Measurements from ENCODE around the gene PAF1.

- TF ChIP-seq POLR2A (IDR thresholded peaks at IDR 0.05; ENCODE audit: borderline replicate concordance, extremely low read depth, insufficient read depth, insufficient read length) (no peak), CTCF (IDR thresholded peaks at IDR 0.05 in 2 of 3, conservative IDR thresholded peaks at IDR 0.05 in 1 of 3; ENCODE audit: borderline replicate concordance in 1 of 3, insufficient read depth in 1 of 3, low read depth in 2 of 3, low read length in 2 of 3) (no peak)
Observed at GRCh38 chr19:39407660-39408391, 16.9 kb upstream of the PAF1 start.
